SU-DHL-6 (cell line): ENCODE measurements around the gene GDF10.

ENCODE experiments used
- H2AFZ ChIP-seq: fragments of 200-600 bp; sonication (generic); 2 replicates; pipeline ENCODE4 v1.6.1; 2014; ENCODE audit warnings: low read depth, mild to moderate bottlenecking, moderate library complexity, mixed read lengths, antibody characterized with exemption, low read length; ENCODE audit not compliant: severe bottlenecking
- H3F3A ChIP-seq: fragments of 200-600 bp; shearing (Covaris generic); 2 replicates; pipeline ENCODE4 v1.6.0; 2016; ENCODE audit warnings: antibody characterized with exemption, mild to moderate bottlenecking; ENCODE audit not compliant: insufficient read depth
- H3K27ac ChIP-seq: fragments of 200-600 bp; sonication (generic); 2 replicates; pipeline ENCODE4 v1.5.1; 2016; ENCODE audit warnings: low read depth, mild to moderate bottlenecking, low read length, moderate library complexity, mixed read lengths
- H3K27me3 ChIP-seq: fragments of 200-600 bp; sonication (generic), shearing (Covaris generic); 2 replicates; pipeline ENCODE4 v1.6.0; 2014; ENCODE audit warnings: mild to moderate bottlenecking, low read length
- H3K36me3 ChIP-seq: fragments of 200-600 bp; sonication (generic); 2 replicates; pipeline ENCODE4 v1.6.1; 2014; ENCODE audit warnings: mild to moderate bottlenecking, low read length, mixed read lengths
- H3K4me2 ChIP-seq: fragments of 300-600, 200-600 bp; shearing (Covaris generic), sonication (generic); 2 replicates; pipeline ENCODE4 v1.6.0; 2014; ENCODE audit warnings: low read length, low read depth, mild to moderate bottlenecking; ENCODE audit not compliant: poor library complexity, severe bottlenecking
- H3K4me3 ChIP-seq: fragments of 200-600 bp; sonication (generic); 2 replicates; pipeline ENCODE4 v1.5.1; 2014; ENCODE audit warnings: antibody characterized with exemption, low read length, mild to moderate bottlenecking, mixed read lengths; ENCODE audit not compliant: insufficient read depth, poor library complexity, severe bottlenecking
- H3K79me2 ChIP-seq: fragments of 200-600 bp; sonication (generic); 2 replicates; pipeline ENCODE4 v1.6.1; 2014; ENCODE audit warnings: mild to moderate bottlenecking, low read length, moderate library complexity; ENCODE audit not compliant: insufficient read depth
- H3K9ac ChIP-seq: fragments of 200-600 bp; sonication (generic); 2 replicates; pipeline ENCODE4 v1.7.0; 2014; ENCODE audit warnings: mild to moderate bottlenecking, low read length
- H3K9me2 ChIP-seq: fragments of 200-600 bp; sonication (generic); replicated peaks from 2 replicates; pipeline ENCODE4 v1.6.1; 2014; ENCODE audit warnings: low read length; ENCODE audit not compliant: insufficient read depth
- H3K9me3 ChIP-seq: fragments of 200-600 bp; sonication (generic); 2 replicates; pipeline ENCODE4 v1.6.1; 2014; ENCODE audit warnings: low read length, mixed read lengths; ENCODE audit not compliant: insufficient read depth
- H4K20me1 ChIP-seq: fragments of 200-600 bp; sonication (generic); 2 replicates; pipeline ENCODE4 v1.6.1; 2014; ENCODE audit warnings: low read depth, mild to moderate bottlenecking, antibody characterized with exemption, low read length, moderate library complexity, mixed read lengths
- CTCF ChIP-seq: fragments of 200-600 bp; sonication (generic); IDR thresholded peaks from one replicate; pipeline ENCODE4 v1.5.1; 2017; ENCODE audit warnings: antibody characterized with exemption, mild to moderate bottlenecking, low read length, moderate library complexity; ENCODE audit not compliant: insufficient read depth, poor library complexity, severe bottlenecking
- EZH2phosphoT487 ChIP-seq: fragments of 200-600 bp; sonication (generic), shearing (Covaris generic); conservative IDR thresholded peaks from 2 replicates; pipeline ENCODE4 v1.6.1; 2018; ENCODE audit warnings: mild to moderate bottlenecking, antibody characterized with exemption, low read length, moderate library complexity, mixed read lengths

The GDF10 gene

GRCh38 chr10:47269294-47269693 is 30.7 kb upstream of the GDF10 start:
- H3K27ac ChIP-seq: no peak overlapping the region
- TF ChIP-seq EZH2phosphoT487 (no peak), CTCF (no peak)
- H4K20me1 ChIP-seq: no peaks in the 10 kb centered on the region
- H3F3A ChIP-seq: no peaks in the 10 kb centered on the region
- no peaks in the 10 kb centered on the region for H3K9me2 ChIP-seq
- H3K27me3 ChIP-seq: no peaks in the 10 kb centered on the region
- H2AFZ ChIP-seq: no peak overlapping the region
- H3K4me2 ChIP-seq: no peak overlapping the region
- H3K9me3 ChIP-seq: no peaks in the 10 kb centered on the region
- H3K9ac ChIP-seq: no peak overlapping the region
- H3K79me2 ChIP-seq: no peaks in the 10 kb centered on the region
- H3K36me3 ChIP-seq: no peaks in the 10 kb centered on the region
- no peak overlapping the region for H3K4me3 ChIP-seq

- Histone ChIP-seq H4K20me1 (no peaks in the 10 kb centered on the region), H3K4me2 (no peak overlapping the region), H3K79me2 (no peaks in the 10 kb centered on the region), H3F3A (no peaks in the 10 kb centered on the region), H3K27me3 (no peaks in the 10 kb centered on the region), H3K4me3 (no peak overlapping the region), H3K9ac (no peak overlapping the region), H3K9me2 (no peaks in the 10 kb centered on the region), H3K36me3 (no peaks in the 10 kb centered on the region), H3K9me3 (no peaks in the 10 kb centered on the region), H2AFZ (no peak overlapping the region), H3K27ac (no peak overlapping the region)
- TF ChIP-seq EZH2phosphoT487: no peak
- TF ChIP-seq CTCF: no peak
These were observed 23.9 kb upstream of the GDF10 start for GRCh38 chr10:47276071-47276470.

GRCh38 chr10:47276576-47277351 is 23.2 kb upstream of the GDF10 start:
- Histone ChIP-seq H3F3A (no peaks in the 10 kb centered on the region), H3K9ac (no peak overlapping the region), H3K27me3 (no peaks in the 10 kb centered on the region), H3K9me2 (no peaks in the 10 kb centered on the region), H2AFZ (no peak overlapping the region), H3K4me2 (no peak overlapping the region), H3K9me3 (no peaks in the 10 kb centered on the region), H3K27ac (no peak overlapping the region), H4K20me1 (no peaks in the 10 kb centered on the region), H3K36me3 (no peaks in the 10 kb centered on the region), H3K4me3 (no peak overlapping the region), H3K79me2 (no peaks in the 10 kb centered on the region)
- TF ChIP-seq CTCF (no peak), EZH2phosphoT487 (no peak)
